Cerebellar nuclear complex (tissue), 1 donor: ENCODE results near the gene HNRNPA2B1.
A peak's percentile ranks its signal among the peaks of the same experiment; 100 is the strongest.

Source experiments
- DNase-seq, 2 experiments: peaks; one replicate each; lab custom pipeline; 2025; lab: John Stamatoyannopoulos, UW

Gene HNRNPA2B1

DNA sequence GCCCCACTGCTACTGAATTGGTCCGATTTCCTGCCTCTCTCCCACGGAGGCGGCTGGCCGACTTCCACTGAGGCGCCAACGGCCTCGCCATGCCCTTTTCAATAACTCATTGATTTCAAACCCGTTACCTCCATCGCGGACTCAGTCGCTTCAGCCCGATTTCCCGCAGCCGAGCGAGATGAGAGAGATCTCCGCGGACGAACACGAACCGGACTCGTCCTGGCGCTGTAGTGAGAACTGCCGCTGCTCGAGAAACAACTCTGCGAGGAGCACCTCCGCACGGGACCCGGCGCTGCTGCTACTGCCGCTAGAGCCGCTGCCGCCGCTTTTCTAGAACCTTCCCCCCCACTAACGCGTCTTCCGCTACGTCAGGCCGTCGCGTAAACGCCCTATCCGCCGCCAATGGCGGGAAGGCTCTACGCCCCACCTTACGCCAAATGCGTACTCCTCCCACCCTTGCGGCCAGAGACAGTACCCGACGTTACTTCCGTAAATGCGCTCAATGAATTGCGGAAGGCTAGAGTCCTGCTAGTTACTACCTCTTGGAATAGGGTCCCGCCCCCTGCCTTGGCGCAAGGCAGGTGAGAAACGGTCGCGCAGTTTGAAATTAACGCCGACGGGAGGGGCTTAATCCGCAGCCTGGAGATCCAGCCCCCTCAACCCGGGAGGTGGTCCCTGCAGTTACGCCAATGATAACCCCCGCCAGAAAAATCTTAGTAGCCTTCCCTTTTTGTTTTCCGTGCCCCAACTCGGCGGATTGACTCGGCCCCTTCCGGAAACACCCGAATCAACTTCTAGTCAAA is at the start of gene HNRNPA2B1:
Gene HNRNPA2B1 (minus strand): TSS at position 303 of the 803 bp plus-strand sequence. CDS start 169 bp downstream, at position 134.
- DNase-seq, result peak; percentile 58 to 87

DNA sequence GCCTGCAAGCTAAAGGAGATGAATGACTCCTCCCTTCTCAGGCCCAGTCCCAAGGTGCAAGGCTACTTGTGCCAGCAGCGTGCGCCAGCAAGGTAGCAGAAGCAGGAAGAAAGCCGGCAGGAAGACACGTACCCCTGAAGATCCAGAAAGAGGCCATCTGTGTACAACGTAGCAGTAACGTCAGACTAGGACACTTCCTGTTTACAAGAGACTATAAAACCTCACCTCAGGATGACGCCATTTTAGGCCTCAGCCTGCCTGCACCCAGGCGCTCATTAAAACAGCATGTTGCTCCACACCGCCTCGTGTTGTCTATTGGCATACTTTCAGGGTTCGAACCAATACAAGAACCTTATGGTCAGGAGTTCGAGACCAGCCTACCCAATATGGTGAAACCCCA is 49.7 kb upstream of the HNRNPA2B1 start:
- DNase-seq, result no peak

DNA sequence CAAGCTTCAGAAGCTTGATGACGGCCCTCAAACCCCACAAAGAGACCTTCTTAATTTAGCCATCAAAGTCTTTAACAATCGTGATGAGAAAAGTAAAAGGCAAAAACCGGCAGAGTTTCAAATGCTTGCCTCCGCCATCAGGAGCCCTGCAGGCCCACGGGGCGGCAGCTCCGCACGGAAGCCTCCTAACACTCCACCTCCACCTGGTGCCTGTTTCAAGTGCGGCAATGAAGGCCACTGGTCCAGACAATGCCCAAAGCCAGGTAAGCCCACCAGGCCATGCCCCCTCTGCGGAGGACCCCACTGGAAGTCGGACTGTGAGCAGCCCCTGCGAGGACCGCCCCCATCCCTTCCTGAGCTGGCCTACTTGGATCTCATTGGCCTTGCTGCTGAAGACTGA is 44.6 kb upstream of the HNRNPA2B1 start:
- no peak for DNase-seq

DNA sequence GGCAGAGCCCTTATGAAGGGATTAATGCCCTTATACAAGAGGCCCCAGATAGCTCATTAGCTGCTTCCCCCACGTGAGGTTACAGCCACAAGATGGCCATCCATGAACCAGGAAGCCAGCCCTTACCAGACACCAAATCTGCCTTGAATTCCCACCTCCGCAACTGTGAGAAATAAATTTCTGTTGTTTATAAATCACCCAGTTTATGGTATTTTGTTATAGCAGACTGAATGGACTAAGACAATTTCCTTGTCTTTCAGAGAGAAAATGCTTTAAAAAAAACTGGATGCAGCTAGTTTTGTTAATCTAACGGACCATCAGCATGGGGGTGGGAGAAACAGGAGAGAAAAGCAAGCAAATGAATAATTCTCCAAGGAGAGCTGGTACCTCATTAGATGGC is 37.5 kb upstream of the HNRNPA2B1 start:
- no peak for DNase-seq

DNA sequence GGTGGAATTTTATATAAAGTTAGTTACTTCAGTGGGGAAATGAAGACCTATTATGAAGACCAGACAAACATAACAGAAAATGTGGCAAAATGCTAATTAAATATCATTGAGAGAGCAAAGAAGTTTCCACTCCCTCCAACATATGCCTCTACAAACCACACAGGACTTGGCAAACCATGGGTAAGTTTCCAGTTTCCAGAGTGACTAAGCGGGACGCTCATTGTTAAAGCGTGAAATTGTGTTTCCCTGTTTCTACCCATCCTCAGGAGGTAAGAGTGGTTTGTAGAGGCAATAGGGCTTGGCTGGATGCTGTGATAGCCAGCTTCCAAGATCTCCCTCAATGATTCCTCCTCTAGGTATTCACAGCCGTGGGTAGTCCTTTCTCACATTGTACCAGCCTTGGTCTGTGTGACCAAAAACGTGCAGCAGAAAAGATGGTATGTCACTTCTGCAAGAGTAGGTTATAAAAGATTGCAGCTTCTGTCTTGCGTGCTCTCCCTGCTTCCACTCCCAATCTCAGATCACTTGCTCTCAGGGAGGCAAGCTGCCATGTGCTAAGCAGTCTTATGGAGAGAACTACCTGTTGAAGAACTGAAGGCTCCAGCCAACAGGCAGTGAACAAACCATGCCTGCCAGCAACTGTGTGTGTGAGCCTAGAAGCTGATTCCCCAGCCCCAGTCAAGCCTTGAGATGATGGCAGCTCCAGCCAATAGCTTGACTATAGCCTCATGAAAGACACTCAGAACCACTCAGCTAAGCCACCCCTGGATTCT is 36.7 kb upstream of the HNRNPA2B1 start:
- no peak for DNase-seq

DNA sequence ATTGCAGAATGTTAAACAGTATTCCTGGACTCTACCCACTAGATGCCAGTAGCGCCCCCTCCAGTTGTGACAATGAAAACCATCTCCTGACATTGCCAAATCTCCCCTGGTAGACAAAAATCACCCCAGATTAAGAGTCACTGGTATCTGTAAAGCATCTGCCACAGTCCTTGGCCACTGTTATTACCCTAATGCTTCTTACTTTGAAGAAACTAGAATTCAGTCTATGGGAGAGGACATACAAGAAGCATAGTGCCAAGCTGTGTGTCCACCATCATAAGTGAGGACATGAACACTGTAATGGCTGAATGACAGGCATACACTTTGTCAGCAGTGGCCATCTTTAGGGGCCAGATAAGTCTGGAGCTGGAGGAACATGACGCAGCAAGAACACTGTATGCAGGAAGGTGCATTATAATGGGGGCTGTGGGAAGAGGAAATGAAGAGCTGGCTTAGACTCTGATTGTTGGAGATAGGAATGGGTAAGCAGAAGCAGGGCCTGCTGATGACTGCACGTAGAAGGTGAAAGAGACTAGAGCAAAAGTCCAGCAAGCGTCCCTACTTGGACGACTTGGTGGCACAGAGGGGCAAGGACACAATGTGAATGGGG is 33.5 kb upstream of the HNRNPA2B1 start:
- DNase-seq, result no peak

DNA sequence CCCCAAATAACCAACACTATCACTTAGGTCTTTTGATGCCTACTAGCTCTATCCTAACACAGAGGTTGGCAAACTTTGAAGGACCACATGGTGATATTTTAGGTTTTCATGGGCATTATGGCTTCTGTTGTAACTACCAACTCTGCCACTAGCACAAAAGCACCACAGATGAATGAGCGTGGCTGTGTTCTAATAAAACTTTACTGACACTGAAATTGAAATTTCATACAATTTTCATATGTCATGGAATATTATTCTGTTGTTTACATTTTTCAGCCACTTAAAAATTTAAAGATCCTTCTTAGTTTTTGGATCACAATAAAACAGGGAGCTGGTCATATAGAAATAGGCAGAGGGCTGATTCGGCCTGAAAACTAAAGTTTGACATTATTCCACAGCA is 27.4 kb upstream of the HNRNPA2B1 start:
- no peak for DNase-seq

DNA sequence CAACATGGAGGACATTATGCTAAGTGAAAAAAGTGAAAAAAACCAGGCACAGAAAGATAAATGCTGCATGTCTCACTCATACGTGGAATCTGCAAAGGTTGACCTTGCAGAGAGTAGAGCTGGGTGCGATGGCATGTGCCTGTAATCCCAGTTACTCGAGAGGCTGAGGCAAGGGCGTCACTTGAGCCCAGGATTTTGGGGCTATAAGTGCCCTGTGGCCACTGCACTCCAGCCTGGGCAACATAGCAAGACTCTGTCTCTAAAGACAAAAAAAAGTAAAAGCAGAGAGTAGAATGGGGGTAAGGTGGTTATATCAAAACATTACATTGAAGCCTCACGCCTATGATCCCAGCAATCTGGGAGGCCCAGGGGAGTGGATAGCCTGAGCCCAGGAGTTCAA is 23.8 kb upstream of the HNRNPA2B1 start:
- DNase-seq, result no peak

DNA sequence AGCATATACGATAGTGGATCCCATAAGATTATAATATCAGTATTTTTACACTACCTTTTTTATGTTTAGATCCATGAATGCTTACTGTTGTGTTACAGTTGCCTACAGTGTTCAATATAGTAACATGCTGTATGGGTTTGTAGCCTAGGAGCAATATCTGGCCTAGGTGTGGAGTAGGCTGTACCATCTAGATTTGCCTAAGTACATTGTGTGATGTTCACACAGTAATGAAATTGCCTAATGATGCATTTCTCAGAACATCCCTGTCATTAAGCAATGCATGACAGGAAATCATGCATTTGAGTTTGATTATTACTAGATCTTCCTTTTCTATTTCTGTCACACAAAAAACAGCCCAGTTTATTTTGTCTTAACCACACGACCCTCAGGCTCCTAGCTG is 15.5 kb upstream of the HNRNPA2B1 start:
- DNase-seq, result no peak

DNA sequence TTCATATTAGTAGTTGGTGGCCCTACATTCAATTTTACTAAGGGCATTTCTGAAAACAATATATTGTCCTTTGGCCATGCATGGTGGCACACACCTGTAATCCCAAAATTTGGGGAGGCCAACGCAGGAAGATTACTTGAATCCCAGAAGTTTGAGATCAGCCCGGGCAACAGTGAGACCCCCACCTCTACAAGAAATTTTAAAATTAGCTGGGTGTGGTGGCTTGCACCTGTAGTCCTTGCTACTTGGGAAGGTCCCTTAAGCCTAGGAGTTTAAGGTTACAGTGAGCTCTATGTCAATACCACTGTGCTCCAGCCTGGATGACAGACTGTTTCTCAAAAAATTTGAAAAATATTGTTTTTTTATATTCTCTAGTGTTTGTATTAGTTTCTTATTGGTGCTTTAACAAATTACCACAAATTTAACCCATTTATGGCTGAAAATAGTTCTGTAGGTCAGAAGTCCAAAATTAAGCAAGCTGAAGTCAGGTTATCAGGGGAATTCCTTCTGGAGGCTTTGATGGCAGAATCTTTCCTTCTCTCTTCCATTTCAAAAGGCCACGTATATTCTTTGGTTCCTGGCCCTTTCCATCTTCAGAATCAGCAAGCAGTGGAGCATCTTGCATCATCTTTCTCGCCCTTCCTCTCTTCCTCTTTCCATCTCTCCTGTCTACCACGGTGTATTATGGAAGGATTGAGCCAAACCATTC is 13.4 kb upstream of the HNRNPA2B1 start:
- no peak for DNase-seq

DNA sequence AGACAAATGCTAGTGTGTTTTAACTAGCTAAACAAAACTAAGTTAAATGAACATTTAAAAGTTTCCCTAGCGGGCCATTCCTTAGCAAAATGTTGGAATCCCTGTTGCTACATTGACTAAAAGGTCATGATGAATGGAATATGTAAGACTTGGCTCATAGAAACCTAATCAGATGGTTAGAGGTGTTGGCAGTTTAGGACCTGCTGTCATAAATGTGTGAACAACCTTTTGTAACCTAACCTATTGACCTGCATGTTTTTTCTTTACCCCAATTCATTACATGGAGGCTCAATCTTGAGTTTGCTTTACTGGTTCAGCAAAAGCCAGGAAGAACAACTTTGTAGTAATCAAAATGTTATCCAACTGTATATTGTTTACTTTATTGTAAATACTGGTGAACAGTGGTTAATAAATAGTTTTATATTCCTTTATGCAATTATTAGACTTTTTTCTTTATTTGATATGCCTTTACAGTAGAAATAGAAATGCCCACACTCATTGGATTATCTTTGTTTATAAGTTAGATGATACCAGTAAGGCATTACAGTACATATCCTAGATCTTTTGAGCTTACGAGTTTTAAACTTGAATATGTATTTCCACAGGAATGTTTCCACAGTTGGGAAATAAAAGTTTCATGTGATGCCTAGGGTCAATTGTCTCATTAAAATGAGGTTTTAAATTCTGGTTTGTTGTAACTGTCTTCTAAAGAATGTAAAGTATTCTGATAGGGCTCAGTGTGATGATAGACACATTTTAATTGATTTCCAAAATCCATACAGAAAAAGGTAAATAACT is 12.6 kb upstream of the HNRNPA2B1 start:
- DNase-seq, result no peak

DNA sequence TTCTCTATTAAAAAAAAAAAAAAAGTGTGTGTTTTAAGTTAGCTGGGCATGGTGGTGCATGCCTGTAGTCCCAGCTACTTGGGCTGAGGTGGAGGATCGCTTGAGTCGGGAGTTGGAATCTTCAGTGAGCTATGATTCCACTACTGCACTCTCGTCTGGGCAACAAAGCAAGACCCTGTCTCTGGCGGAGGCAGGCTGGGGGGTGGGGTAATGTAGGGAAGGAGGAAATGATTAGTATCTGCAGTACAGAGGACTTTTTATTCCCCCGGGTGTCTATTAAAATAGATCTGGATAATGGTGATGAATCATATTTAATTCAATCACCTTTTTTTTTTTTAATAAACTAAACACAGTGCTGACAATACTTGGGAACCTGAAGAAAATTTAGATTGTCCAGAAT is 7.5 kb upstream of the HNRNPA2B1 start:
- DNase-seq, result no peak

DNA sequence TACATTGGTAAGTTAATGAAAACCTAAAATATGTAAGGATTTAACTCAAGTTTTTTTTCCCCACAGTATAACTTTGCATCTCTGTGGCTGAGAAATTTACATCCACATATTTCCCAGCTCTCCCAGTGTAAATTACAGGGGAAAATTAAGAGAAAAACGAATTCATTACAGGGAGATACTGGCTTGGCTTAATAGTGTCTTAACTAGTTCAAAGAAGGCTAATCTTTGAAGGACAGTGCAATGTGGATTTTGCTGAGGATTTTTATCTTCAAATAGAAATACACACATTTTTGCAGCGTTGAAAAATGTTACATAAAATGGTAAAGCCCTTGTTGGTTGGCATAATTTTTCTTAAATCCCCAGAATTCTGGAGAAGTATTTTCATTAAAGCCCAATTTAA is 2.5 kb upstream of the HNRNPA2B1 start:
- DNase-seq, result no peak

DNA sequence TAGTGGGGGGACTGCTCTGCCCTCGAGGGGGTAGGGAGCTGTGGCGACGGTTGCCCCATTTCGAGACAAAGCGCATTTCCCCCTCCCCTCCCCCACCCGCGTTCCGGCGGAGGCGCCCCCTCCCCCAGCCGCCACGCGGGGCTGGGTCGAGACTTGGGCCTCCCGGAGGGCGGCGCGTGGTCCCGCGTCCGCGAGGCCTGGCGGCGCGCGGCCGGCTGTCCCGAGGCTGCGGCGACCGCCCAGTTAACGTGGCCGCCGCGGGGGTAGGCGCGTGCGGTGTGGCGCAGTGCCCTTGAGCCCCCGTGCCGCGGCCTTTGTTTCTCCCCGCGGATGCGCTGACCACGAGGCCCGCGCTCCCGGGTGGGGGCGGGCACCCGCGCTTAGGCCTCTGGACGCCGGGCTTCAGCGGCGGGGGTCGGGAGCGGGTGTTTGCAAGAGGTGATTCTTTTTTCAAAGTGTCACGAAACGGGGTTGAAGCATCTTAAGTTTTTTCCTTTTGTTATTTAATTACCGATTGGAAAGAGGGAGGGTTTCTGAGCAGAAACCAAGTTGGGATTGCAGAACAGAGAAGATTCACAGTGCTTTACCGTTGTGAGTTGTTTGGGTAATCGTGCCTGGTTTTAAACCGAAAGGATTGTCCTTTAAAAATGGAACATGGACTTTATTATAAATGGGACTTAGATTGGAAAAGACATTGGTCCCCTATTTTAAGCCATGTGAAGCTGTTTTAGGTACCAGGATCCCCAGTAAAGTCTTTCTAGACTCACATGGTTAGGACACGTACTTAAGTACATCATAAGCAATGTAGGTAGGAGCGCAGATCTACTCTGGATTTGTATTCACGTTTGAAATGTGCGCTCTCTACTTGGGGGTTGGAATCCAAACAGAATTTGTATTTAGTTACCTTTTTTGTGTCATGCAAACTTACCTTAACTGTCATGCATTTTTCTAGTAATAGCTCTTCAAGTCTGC is 1.8 kb upstream of the HNRNPA2B1 start:
- no peak for DNase-seq

DNA sequence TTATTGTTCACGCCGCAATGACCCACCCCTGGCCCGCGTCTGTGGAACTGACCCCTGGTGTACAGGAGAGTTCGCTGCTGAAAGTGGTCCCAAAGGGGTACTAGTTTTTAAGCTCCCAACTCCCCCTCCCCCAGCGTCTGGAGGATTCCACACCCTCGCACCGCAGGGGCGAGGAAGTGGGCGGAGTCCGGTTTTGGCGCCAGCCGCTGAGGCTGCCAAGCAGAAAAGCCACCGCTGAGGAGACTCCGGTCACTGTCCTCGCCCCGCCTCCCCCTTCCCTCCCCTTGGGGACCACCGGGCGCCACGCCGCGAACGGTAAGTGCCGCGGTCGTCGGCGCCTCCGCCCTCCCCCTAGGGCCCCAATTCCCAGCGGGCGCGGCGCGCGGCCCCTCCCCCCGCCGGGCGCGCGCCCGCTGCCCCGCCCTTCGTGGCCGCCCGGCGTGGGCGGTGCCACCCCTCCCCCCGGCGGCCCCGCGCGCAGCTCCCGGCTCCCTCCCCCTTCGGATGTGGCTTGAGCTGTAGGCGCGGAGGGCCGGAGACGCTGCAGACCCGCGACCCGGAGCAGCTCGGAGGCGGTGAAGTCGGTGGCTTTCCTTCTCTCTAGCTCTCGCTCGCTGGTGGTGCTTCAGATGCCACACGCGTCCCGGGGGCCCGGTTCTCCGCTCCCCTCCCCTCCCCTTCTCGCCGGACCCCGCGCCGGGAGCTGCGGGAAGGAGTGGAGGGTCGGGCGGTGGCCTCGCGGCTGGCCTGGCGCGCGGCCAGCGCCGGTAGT is 887 bp upstream of the HNRNPA2B1 start, which contains the start of gene CBX3:
Gene CBX3 (plus strand): TSS at position 499 of the 772 bp plus-strand sequence. CDS start 1,254 bp downstream, outside the sequence.
- peak in 1 of 2 experiments; percentile 36 for DNase-seq

DNA sequence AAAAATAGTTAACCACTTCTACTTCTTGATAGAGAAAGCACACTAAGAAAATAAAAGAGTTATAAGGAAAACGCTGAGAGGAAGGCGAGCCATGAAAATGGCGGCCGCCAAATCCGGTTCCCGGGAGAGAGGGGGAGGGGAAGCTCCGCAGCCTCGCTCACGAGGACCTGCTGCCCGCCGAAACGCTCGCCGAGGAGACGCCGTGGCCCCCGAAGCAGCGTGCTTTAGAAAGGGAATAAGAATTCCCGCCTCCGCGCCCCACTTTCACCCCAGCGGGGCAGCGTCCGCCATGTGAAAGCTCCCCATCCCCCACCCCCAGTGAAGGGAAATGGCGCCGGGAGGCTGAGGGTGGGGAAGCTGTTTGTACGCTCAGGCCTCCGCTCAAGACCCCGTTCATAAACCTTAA is 505 bp downstream of the HNRNPA2B1 start:
- DNase-seq, result no peak

DNA sequence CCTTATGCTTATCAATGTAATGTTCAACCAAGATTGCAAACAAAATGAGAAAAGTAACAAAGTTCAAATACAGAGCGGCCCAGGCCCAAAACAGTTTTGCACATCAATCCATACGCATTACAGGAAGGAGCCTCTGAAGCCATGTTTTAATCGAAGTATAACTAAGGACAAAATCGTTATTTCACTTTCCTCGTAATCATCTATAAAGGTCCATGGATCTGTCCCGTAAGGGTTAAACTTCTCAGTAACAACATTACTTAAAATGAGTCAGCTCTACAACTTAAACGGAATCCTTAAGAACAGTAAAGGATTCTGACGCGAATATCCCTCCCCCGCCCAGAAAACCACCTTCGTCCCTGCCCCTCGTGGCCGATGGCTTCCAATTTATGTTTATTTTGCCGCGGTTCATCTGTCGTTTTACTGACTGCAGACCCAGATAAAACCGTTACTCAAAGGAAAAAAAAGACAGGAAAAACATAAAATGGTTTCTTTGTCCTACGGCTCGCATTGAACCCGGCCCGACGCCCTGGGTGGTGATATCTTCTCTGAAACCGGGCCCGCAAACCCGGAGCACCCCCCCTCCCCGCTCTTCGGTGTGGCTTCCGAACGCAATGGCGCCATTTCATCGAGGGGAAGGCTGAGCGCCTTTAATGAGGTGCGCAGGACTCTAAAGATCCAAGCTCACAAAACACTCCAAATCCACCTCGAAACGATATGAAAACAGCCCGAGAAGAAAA is 1.1 kb downstream of the HNRNPA2B1 start:
- DNase-seq, result no peak

DNA sequence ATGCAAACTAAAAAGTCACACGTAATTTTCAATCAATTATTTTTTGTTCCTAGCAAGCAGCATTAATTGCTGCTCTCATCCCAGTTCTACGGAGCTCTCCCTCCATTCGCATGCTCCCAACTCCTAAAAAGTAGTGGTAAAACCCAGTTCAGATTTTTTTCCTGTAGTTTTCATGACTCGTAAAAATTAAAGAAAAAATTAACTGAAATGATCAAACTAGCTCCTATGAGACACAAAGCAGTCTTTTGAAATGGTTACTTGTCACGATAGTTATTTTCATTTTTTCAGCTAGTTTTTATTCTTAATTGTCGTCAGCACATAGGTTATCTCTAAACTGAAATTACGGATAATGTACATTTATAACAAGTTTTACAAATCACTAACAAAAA is 1.8 kb downstream of the HNRNPA2B1 start:
- DNase-seq, result no peak
